ENCODE results near the gene ADD1. TPM values are rescaled to one million over a fixed set of nuclear protein-coding genes. Genes with fewer than 3 reads are reported as not detected.

ADD1 gene
- total RNA-seq, 2 experiments from 2014 or later = 136 TPM

- no peak overlapping the region for H3K4me3 Mint-ChIP-seq
Measured at GRCh38 chr4:2887343-2887742, 43.7 kb downstream of the ADD1 start.

GRCh38 chr4:2888886-2889285 lies 45.2 kb downstream of the ADD1 start:
- H3K27me3 Mint-ChIP-seq = no peaks in the 10 kb centered on the region
- no peaks in the 10 kb centered on the region for H3K9me3 Mint-ChIP-seq
- H3K4me1 Mint-ChIP-seq = peaks cover 2% of the 10 kb centered on the region
- peaks cover 14% of the 10 kb centered on the region for H3K36me3 Mint-ChIP-seq
- H3K4me3 Mint-ChIP-seq = no peak overlapping the region
- no peak for DNase-seq
- no peak overlapping the region for H3K27ac Mint-ChIP-seq

More at GRCh38 chr4:2887343-2887742, 43.7 kb downstream of the ADD1 start:
- peaks cover 15% of the 10 kb centered on the region for H3K36me3 Mint-ChIP-seq
- no peaks in the 10 kb centered on the region for H3K9me3 Mint-ChIP-seq
- no peak overlapping the region for H3K27ac Mint-ChIP-seq
- DNase-seq = no peak
- peaks cover 2% of the 10 kb centered on the region for H3K4me1 Mint-ChIP-seq
- no peaks in the 10 kb centered on the region for H3K27me3 Mint-ChIP-seq

GRCh38 chr4:2891294-2891693 lies 47.6 kb downstream of the ADD1 start:
- no peak overlapping the region for H3K4me3 Mint-ChIP-seq
- H3K27ac Mint-ChIP-seq = peak overlapping the region; percentile 66
- H3K9me3 Mint-ChIP-seq = no peaks in the 10 kb centered on the region
- no peaks in the 10 kb centered on the region for H3K27me3 Mint-ChIP-seq
- peaks cover 4% of the 10 kb centered on the region for H3K36me3 Mint-ChIP-seq
- no peak for DNase-seq
- peaks cover 2% of the 10 kb centered on the region for H3K4me1 Mint-ChIP-seq

GRCh38 chr4:2893772-2894171 lies 50.1 kb downstream of the ADD1 start:
- H3K4me3 Mint-ChIP-seq = no peak overlapping the region
- H3K27ac Mint-ChIP-seq = no peak overlapping the region
- peaks cover 2% of the 10 kb centered on the region for H3K4me1 Mint-ChIP-seq
- H3K36me3 Mint-ChIP-seq = peaks cover 4% of the 10 kb centered on the region
- H3K27me3 Mint-ChIP-seq = no peaks in the 10 kb centered on the region
- no peak for DNase-seq
- no peaks in the 10 kb centered on the region for H3K9me3 Mint-ChIP-seq

- H3K4me3 Mint-ChIP-seq = no peak overlapping the region
- no peak for DNase-seq
- H3K9me3 Mint-ChIP-seq = no peaks in the 10 kb centered on the region
- peak overlapping the region; percentile 25 for H3K27ac Mint-ChIP-seq
- H3K4me1 Mint-ChIP-seq = no peaks in the 10 kb centered on the region
- peaks cover 14% of the 10 kb centered on the region for H3K36me3 Mint-ChIP-seq
- H3K27me3 Mint-ChIP-seq = no peaks in the 10 kb centered on the region
Measured at GRCh38 chr4:2898001-2898400, 54.4 kb downstream of the ADD1 start.

GRCh38 chr4:2900741-2901140 lies 57.1 kb downstream of the ADD1 start:
- Mint-ChIP-seq H3K4me3 (no peak overlapping the region), H3K27ac (peak overlapping the region; percentile 1), H3K4me1 (peaks cover 9% of the 10 kb centered on the region), H3K9me3 (no peaks in the 10 kb centered on the region), H3K27me3 (no peaks in the 10 kb centered on the region), H3K36me3 (peaks cover 23% of the 10 kb centered on the region)
- DNase-seq = no peak

GRCh38 chr4:2901186-2901585 lies 57.5 kb downstream of the ADD1 start:
- H3K27me3 Mint-ChIP-seq = no peaks in the 10 kb centered on the region
- H3K4me1 Mint-ChIP-seq = peaks cover 12% of the 10 kb centered on the region
- no peaks in the 10 kb centered on the region for H3K9me3 Mint-ChIP-seq
- no peak for DNase-seq
- peaks cover 25% of the 10 kb centered on the region for H3K36me3 Mint-ChIP-seq
- no peak overlapping the region for H3K4me3 Mint-ChIP-seq
- no peak overlapping the region for H3K27ac Mint-ChIP-seq

GRCh38 chr4:2902126-2902525 lies 58.5 kb downstream of the ADD1 start:
- Mint-ChIP-seq H3K27me3 (no peaks in the 10 kb centered on the region), H3K27ac (peak overlapping the region; percentile 16), H3K36me3 (peaks cover 26% of the 10 kb centered on the region), H3K4me1 (peaks cover 19% of the 10 kb centered on the region), H3K4me3 (no peak overlapping the region), H3K9me3 (no peaks in the 10 kb centered on the region)
- DNase-seq = no peak

GRCh38 chr4:2905544-2905943 lies 61.9 kb downstream of the ADD1 start:
- no peak for DNase-seq
- H3K27ac Mint-ChIP-seq = peak overlapping the region; percentile 38
- no peaks in the 10 kb centered on the region for H3K9me3 Mint-ChIP-seq
- H3K36me3 Mint-ChIP-seq = peaks cover 34% of the 10 kb centered on the region
- H3K27me3 Mint-ChIP-seq = no peaks in the 10 kb centered on the region
- H3K4me1 Mint-ChIP-seq = peaks cover 24% of the 10 kb centered on the region
- H3K4me3 Mint-ChIP-seq = no peak overlapping the region

GRCh38 chr4:2906218-2906617 lies 62.6 kb downstream of the ADD1 start:
- peak overlapping the region; percentile 82 for H3K27ac Mint-ChIP-seq
- peaks cover 28% of the 10 kb centered on the region for H3K36me3 Mint-ChIP-seq
- no peaks in the 10 kb centered on the region for H3K27me3 Mint-ChIP-seq
- no peak overlapping the region for H3K4me3 Mint-ChIP-seq
- H3K4me1 Mint-ChIP-seq = peaks cover 24% of the 10 kb centered on the region
- DNase-seq = no peak
- no peaks in the 10 kb centered on the region for H3K9me3 Mint-ChIP-seq

- peak overlapping the region; percentile 25 for H3K27ac Mint-ChIP-seq
- DNase-seq = no peak
- H3K27me3 Mint-ChIP-seq = no peaks in the 10 kb centered on the region
- H3K4me1 Mint-ChIP-seq = peaks cover 24% of the 10 kb centered on the region
- no peak overlapping the region for H3K4me3 Mint-ChIP-seq
- peaks cover 25% of the 10 kb centered on the region for H3K36me3 Mint-ChIP-seq
- no peaks in the 10 kb centered on the region for H3K9me3 Mint-ChIP-seq
Measured at GRCh38 chr4:2907226-2907625, 63.6 kb downstream of the ADD1 start.

GRCh38 chr4:2907706-2908293 lies 64.2 kb downstream of the ADD1 start:
- peaks cover 25% of the 10 kb centered on the region for H3K36me3 Mint-ChIP-seq

GRCh38 chr4:2908686-2909085 lies 65.0 kb downstream of the ADD1 start:
- Mint-ChIP-seq H3K4me1 (peaks cover 24% of the 10 kb centered on the region), H3K4me3 (no peak overlapping the region), H3K36me3 (peaks cover 25% of the 10 kb centered on the region), H3K27me3 (no peaks in the 10 kb centered on the region), H3K9me3 (no peaks in the 10 kb centered on the region), H3K27ac (no peak overlapping the region)
- no peak for DNase-seq

More at GRCh38 chr4:2907706-2908293, 64.2 kb downstream of the ADD1 start:
- Mint-ChIP-seq H3K27me3 (no peaks in the 10 kb centered on the region), H3K4me3 (no peak overlapping the region), H3K4me1 (peaks cover 24% of the 10 kb centered on the region), H3K9me3 (no peaks in the 10 kb centered on the region), H3K27ac (no peak overlapping the region)
- no peak for DNase-seq

GRCh38 chr4:2909583-2909982 lies 65.9 kb downstream of the ADD1 start:
- H3K4me1 Mint-ChIP-seq = peaks cover 24% of the 10 kb centered on the region
- no peak for DNase-seq
- no peak overlapping the region for H3K4me3 Mint-ChIP-seq
- H3K9me3 Mint-ChIP-seq = no peaks in the 10 kb centered on the region
- no peak overlapping the region for H3K27ac Mint-ChIP-seq
- H3K27me3 Mint-ChIP-seq = no peaks in the 10 kb centered on the region
- peaks cover 22% of the 10 kb centered on the region for H3K36me3 Mint-ChIP-seq

GRCh38 chr4:2910409-2910808 lies 66.8 kb downstream of the ADD1 start:
- Mint-ChIP-seq H3K4me1 (peaks cover 27% of the 10 kb centered on the region), H3K9me3 (no peaks in the 10 kb centered on the region), H3K36me3 (peaks cover 26% of the 10 kb centered on the region), H3K4me3 (no peak overlapping the region), H3K27ac (peak overlapping the region; percentile 45), H3K27me3 (no peaks in the 10 kb centered on the region)
- no peak for DNase-seq

GRCh38 chr4:2911868-2912267 lies 68.2 kb downstream of the ADD1 start:
- Mint-ChIP-seq H3K27ac (no peak overlapping the region), H3K27me3 (no peaks in the 10 kb centered on the region), H3K9me3 (no peaks in the 10 kb centered on the region), H3K4me3 (no peak overlapping the region), H3K4me1 (peaks cover 14% of the 10 kb centered on the region), H3K36me3 (peaks cover 29% of the 10 kb centered on the region)
- DNase-seq = no peak

Measured in activated naive CD8-positive, alpha-beta T cell treated with anti-CD3 and anti-CD28 coated beads for 36 hours (primary cell).